ENCODE data around the gene CCL4.
"Not testable (repeated sequence)": the region's sequence is repeated elsewhere in the genome, so short reads cannot be mapped to it uniquely, and the experiment has no call there.

- TF ChIP-seq, protein P1, sequence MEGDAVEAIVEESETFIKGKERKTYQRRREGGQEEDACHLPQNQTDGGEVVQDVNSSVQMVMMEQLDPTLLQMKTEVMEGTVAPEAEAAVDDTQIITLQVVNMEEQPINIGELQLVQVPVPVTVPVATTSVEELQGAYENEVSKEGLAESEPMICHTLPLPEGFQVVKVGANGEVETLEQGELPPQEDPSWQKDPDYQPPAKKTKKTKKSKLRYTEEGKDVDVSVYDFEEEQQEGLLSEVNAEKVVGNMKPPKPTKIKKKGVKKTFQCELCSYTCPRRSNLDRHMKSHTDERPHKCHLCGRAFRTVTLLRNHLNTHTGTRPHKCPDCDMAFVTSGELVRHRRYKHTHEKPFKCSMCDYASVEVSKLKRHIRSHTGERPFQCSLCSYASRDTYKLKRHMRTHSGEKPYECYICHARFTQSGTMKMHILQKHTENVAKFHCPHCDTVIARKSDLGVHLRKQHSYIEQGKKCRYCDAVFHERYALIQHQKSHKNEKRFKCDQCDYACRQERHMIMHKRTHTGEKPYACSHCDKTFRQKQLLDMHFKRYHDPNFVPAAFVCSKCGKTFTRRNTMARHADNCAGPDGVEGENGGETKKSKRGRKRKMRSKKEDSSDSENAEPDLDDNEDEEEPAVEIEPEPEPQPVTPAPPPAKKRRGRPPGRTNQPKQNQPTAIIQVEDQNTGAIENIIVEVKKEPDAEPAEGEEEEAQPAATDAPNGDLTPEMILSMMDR (conservative IDR thresholded peaks at IDR 0.05; ENCODE audit: low read length), result not testable (repeated sequence)
- TF ChIP-seq EZH2phosphoT487 (IDR thresholded peaks at IDR 0.05; ENCODE audit: borderline replicate concordance), result not testable (repeated sequence)
These were observed 10.9 kb upstream of the CCL4 start for GRCh38 chr17:36092715-36093114.
